Esophagus muscularis mucosa (tissue), 3 donors: ENCODE results near the gene SDF4.

ENCODE experiments used
- POLR2A ChIP-seq: fragments of 450-650 bp; IDR thresholded peaks from one replicate; pipeline ENCODE4 v1.6.1; 2017; ENCODE audit warnings: antibody characterized with exemption, moderate library complexity, mild to moderate bottlenecking, low read depth
- TF ChIP-seq, protein P1 (sequence below), 3 experiments: fragments of 200-600 bp in 2 of 3; fragments of 450-650 bp in 1 of 3; sonication (generic) in 2 of 3; IDR thresholded peaks; one replicate each; pipeline ENCODE4 v1.5.1; 2017 to 2019; ENCODE audit warnings: antibody characterized with exemption in 3 of 3, mild to moderate bottlenecking in 2 of 3, moderate library complexity in 1 of 3

- TF ChIP-seq, protein P1, sequence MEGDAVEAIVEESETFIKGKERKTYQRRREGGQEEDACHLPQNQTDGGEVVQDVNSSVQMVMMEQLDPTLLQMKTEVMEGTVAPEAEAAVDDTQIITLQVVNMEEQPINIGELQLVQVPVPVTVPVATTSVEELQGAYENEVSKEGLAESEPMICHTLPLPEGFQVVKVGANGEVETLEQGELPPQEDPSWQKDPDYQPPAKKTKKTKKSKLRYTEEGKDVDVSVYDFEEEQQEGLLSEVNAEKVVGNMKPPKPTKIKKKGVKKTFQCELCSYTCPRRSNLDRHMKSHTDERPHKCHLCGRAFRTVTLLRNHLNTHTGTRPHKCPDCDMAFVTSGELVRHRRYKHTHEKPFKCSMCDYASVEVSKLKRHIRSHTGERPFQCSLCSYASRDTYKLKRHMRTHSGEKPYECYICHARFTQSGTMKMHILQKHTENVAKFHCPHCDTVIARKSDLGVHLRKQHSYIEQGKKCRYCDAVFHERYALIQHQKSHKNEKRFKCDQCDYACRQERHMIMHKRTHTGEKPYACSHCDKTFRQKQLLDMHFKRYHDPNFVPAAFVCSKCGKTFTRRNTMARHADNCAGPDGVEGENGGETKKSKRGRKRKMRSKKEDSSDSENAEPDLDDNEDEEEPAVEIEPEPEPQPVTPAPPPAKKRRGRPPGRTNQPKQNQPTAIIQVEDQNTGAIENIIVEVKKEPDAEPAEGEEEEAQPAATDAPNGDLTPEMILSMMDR (IDR thresholded peaks at IDR 0.05), result no peak
- no peak for TF ChIP-seq POLR2A
These were observed 27.3 kb downstream of the SDF4 start for GRCh38 chr1:1204425-1204920.
